Hepatic stellate cell (primary cell): ENCODE results near the gene MYL3.

Experiments
- DNase-seq: peaks from one replicate; pipeline ENCODE4 v3.0.0; 2011; ENCODE audit warnings: low spot score

MYL3 gene

GRCh38 chr3:46883054-46883829 lies 20.0 kb upstream of the MYL3 start:
- peak; percentile 67 for DNase-seq

- no peak for DNase-seq
Measured at GRCh38 chr3:46882377-46883053, 19.3 kb upstream of the MYL3 start.

DNA sequence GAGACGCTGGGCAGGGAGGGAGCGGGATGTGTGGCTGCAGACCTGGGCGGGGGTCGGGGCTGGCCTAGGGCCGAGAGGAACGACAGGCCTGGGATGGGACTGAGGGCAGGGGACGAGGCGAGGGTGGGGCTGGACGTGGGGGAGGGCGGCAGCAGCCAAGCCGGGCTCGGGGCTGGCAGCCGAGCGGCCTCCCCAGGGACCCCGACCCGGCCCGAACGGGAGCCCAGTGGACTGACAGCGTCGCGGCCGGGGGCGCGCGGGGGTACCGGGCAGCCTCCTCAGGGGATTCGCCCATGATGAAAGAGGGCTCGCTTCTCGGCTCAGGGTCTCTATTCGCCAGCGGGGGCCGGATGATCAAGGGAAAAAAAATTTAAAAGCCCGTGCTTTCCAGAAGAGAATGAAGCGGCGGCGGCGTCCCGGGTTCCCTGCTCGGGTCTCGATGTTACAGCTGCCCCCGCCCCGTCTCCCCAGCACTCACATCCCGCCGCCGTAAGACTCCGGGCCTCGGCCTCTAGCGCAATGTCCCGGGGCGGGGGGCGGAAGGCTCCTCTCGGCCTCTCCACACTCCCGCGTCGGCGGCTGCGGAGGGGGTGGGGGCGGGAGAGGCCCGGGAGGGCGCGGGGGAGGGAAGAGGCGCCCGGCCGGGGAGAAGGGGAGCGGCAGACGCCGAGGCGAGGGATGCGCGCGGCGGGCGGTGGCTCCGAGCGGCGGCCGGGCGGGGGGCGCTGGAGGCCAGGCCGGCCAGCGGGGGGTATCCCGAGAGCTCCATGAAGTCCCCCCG lies 18.5 kb upstream of the MYL3 start:
- DNase-seq, result no peak

GRCh38 chr3:46880884-46881595 lies 17.8 kb upstream of the MYL3 start:
- DNase-seq, result no peak

- peak; percentile 70 for DNase-seq
Measured at GRCh38 chr3:46878781-46879436, 15.7 kb upstream of the MYL3 start.

GRCh38 chr3:46877406-46878125 lies 14.3 kb upstream of the MYL3 start, which contains the start of gene PTH1R:
TSS of gene PTH1R (plus strand) at chr3:46877721. CDS start at chr3:46883560, 5,839 bp downstream.
- DNase-seq, result no peak

DNA sequence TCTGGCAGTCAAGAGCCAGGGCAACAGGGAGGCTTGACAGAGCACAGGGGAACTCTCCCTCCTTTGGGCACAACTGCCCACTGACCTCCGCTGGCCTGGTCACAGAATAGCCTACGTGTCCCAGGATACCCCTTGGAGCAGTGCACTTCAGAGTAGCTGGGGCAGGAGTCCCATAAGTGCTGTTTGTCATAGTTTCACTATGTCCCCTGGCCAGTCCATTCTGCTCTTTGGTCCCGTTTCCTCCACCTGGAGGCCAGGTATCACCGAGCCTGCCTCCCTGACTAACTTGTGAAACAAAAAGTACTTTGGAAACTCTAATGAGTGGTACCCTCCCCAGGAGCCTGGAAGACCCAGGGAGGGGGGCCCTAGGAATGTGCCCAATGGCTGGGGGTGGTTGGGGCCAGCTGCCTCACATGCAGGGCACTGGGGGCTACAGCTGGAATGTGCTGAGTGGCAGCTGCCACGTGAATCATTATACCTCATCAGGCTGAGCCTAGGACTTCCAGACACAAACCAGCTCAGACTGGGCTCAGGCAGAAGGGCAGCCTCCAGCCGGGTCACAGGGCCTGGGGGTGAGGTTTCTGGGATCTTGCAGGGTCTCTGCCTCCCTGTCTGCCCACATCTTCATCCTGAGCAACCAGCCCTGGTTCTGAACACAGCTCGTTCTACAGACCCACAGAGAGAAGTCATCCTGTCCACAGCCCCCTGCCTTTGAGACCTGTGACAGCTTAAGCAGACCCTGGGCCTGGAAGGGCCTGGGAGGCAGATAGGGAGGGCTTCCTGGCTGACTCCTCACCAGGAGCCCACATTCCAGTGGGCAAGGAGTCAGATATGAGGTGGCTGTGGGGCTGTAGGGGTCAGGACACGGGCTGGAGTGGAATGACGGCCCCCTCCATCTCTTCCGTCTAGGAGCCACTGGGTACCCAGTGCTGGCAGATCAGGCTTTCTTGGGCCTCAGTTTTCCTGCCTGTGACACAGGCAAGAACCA lies 13.4 kb upstream of the MYL3 start:
- no peak for DNase-seq

DNA sequence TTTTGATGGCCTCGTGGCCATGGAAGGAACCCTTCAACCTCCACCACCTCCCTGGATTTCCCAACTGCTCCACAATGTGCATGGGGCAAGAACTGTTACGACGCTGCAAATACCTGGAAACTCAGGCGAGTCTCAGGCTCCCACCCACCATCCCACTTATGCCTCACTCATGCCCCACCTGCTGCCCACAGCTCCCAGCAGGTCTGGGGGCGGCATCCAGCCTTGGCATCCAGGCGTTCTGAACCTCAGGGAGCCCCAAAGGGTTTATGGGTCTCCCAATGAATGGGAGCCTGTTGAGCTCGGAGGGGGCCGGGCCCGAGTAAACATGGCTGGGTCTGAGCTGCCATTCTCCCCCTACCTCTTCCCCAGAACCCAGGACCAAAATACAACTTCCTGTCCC lies 12.3 kb upstream of the MYL3 start:
- DNase-seq, result no peak

DNA sequence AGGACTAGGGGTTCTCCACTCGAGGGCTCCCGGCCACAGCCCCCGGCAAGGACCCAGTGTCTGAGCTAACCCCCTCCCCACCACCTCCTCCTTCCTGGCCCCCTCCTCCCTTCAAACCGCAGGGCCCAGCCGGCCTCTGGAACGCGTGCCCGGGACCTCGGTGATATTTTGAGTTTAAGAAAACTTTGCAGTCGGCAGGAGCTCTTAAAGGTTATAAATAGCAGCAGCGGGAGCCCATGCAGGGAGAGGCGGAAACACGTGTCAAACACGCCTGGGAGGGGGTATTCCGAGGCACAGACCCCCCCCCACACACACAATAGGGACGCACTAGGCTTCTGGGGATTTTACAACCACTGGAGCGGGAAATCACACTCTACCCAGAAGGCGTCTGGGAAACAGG lies 11.2 kb upstream of the MYL3 start:
- DNase-seq, result no peak

- no peak for DNase-seq
Measured at GRCh38 chr3:46873521-46873920, 10.3 kb upstream of the MYL3 start.

- peak; percentile 66 for DNase-seq
Measured at GRCh38 chr3:46871222-46871621, 8.0 kb upstream of the MYL3 start.

DNA sequence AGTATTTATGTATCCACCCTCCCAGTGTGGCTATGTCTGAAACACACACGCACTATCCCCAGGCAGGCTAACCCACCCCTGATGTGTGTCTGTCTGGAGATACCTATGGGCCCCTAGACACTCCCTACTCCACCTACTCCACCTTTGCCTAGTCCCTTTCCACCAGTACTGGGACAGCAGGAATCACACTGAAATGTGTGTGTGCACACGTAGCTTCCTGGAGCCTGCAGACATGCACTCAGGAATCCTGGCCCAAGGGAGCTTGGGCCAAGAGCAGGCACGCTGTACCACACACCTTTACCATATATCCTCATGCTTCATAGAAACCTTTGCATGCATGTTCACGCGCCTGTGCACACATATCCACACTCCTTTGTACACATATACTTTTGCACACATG lies 7.4 kb upstream of the MYL3 start:
- DNase-seq, result no peak

DNA sequence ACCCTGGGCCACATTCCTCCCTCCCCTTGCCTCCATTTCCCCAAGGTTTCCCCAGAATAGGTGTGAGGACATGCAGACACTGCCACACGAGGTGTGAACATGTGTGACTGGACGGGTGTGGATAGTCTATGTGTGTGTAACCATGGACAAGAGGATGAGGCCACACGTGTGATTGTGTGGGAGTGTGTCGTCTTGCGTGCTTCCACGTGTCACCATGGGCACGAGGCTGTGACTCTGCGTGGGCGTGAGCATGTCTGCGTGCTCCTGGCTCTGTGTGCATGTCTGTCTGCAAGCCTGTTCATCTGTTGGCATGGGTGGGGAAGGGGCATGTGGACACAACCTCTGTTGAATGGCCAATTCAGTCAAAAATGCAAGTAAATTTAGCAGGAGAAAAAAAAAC lies 6.2 kb upstream of the MYL3 start:
- no peak for DNase-seq

DNA sequence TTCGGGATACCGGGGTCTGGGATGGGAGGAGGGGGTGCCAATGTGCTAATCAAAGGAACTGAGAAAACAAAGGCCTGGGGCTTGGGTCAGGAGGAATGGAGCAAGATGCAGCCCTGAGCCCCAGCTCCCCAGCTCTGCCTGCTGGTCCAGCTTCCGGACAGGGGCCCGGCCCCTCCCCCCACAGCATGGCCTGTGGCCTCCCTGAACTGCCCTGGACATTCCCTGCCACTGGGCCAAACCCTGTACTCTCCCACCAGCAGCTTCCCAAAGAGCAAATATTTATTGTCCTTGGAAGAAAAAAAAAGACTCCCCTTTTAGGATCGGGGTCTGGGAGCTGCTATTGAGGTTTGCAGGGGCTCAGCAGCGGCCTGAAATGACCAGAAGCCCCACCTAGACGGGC lies 5.7 kb upstream of the MYL3 start:
- DNase-seq, result no peak

DNA sequence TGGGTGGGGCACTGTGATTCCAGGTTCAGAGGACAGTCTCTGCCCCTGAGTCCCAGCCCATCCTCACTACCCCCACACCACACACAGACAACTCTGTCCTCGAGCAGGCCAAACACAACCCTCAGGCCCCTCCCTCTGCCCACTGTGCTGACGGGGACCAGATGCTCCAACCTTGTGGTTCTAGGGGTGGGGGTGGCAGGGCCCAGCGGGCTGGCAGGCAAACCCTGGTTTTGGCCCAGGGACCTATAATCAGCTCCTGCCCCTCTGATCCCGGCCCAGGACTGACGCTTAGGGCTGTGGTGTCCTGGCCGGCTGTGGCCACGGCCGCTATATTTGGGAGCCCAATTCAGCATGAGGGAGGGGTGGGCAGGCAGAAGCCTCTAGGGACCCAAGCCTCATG lies 5.0 kb upstream of the MYL3 start:
- no peak for DNase-seq

GRCh38 chr3:46867550-46867898 lies 4.3 kb upstream of the MYL3 start:
- no peak for DNase-seq

GRCh38 chr3:46866720-46867549 lies 3.7 kb upstream of the MYL3 start:
- DNase-seq, result peak; percentile 82

DNA sequence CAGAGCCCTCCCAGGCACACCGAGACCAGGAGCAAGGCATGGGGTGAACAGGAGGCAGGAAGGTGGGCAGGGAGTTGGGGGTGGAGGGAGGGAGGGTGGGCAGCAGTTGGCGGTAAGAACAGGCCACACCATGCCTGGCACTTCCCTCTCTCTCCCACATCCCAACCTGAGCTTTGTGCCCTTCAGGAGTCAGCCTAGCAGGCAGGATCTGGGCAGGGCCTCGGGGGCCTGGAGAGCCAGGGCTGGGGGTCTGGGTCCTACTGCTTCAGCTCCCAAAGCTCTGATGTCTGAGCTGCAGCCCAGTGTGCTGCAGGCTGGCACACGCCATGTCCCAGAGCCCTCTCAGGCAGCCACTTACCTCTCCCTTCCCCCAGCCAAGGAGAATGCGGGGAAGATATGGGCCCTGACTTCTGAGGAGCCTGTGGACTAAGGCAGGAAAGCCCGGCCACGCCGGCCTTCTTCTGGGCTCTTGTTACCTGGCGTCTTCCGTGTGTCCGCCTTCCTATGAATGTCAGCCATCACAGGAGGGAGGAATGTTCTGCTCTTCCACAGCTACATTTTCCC lies 2.9 kb upstream of the MYL3 start:
- no peak for DNase-seq

GRCh38 chr3:46865546-46865945 lies 2.3 kb upstream of the MYL3 start:
- no peak for DNase-seq
